Measurements from ENCODE around the gene APBB1IP.
A peak's percentile ranks its signal among the peaks of the same experiment; 100 is the strongest.

Gene APBB1IP

GRCh38 chr10:26513101-26513500, 75.0 kb downstream of the APBB1IP start:
- no peak for DNase-seq

GRCh38 chr10:26516540-26517101, 78.5 kb downstream of the APBB1IP start:
- no peak for DNase-seq

- no peak for DNase-seq
These were observed 79.2 kb downstream of the APBB1IP start for GRCh38 chr10:26517141-26517867.

- no peak for DNase-seq
These were observed 81.7 kb downstream of the APBB1IP start for GRCh38 chr10:26519803-26520202.

- DNase-seq = no peak
These were observed 82.4 kb downstream of the APBB1IP start for GRCh38 chr10:26520575-26520974.

GRCh38 chr10:26524161-26524896, 86.2 kb downstream of the APBB1IP start:
- DNase-seq = no peak

GRCh38 chr10:26525586-26525985, 87.4 kb downstream of the APBB1IP start:
- DNase-seq = no peak

- no peak for DNase-seq
These were observed 88.9 kb downstream of the APBB1IP start for GRCh38 chr10:26527018-26527417.

- no peak for DNase-seq
These were observed 89.9 kb downstream of the APBB1IP start for GRCh38 chr10:26528048-26528447.

GRCh38 chr10:26528715-26529393, 90.7 kb downstream of the APBB1IP start:
- DNase-seq = no peak

GRCh38 chr10:26534384-26534783, 96.2 kb downstream of the APBB1IP start:
- DNase-seq = no peak

GRCh38 chr10:26540601-26541000, 102.5 kb downstream of the APBB1IP start:
- DNase-seq = no peak

GRCh38 chr10:26543567-26544306, 105.6 kb downstream of the APBB1IP start:
- DNase-seq = no peak

GRCh38 chr10:26544932-26545331, 106.8 kb downstream of the APBB1IP start:
- DNase-seq = no peak

- no peak for DNase-seq
These were observed 112.8 kb downstream of the APBB1IP start for GRCh38 chr10:26550774-26551526.

- DNase-seq = no peak
These were observed 116.1 kb downstream of the APBB1IP start for GRCh38 chr10:26554246-26554645.

- no peak for DNase-seq
These were observed 117.7 kb downstream of the APBB1IP start for GRCh38 chr10:26555719-26556368.

- DNase-seq = peak in 1 of 2 experiments; percentile 18
These were observed 118.9 kb downstream of the APBB1IP start for GRCh38 chr10:26556748-26557640.

GRCh38 chr10:26557641-26558014, 119.5 kb downstream of the APBB1IP start:
- no peak for DNase-seq
